ENCODE results near the gene ELAC2.

ELAC2 gene

DNA sequence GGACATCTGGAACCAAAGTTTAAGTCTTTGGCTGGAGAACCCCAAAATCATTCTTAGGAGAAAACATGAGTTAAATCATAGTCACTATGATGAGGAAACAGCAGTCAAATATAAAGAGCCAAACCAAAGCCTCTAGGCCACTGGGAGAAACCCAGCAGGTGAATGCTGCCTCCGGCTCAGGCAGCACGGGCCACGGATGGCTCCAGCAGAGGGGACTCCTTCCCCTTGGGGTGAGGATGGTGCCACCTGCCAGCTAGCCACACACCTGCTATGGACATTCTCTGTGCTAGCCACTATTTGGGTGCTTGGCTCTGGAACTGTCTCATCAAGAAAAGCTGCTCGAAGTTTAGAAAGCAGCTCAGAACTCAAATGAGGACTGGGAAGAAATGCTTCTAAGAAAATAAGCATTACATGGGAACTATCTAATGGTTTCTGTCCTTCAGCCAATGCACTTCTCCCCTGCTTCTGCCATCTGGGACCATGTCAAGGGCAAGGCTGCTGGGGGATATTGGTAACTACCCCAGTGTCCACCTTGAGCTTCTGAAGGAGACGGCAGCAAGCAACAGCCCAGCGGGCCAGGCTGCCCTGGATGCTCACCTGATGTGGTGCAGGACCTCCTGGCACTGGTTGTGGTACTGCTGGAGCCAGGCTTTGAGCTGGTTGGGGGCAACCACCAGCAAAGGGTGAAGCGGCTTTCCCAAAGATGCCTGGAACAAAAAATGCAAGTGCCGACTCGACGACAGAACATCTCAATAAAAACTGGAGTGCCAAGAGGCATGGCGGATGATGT lies 22.5 kb downstream of the ELAC2 start:
- peak in 1 of 2 donors; percentile 2 for DNase-seq
- no peaks in the 10 kb centered on the region for H3K9me3 ChIP-seq

DNA sequence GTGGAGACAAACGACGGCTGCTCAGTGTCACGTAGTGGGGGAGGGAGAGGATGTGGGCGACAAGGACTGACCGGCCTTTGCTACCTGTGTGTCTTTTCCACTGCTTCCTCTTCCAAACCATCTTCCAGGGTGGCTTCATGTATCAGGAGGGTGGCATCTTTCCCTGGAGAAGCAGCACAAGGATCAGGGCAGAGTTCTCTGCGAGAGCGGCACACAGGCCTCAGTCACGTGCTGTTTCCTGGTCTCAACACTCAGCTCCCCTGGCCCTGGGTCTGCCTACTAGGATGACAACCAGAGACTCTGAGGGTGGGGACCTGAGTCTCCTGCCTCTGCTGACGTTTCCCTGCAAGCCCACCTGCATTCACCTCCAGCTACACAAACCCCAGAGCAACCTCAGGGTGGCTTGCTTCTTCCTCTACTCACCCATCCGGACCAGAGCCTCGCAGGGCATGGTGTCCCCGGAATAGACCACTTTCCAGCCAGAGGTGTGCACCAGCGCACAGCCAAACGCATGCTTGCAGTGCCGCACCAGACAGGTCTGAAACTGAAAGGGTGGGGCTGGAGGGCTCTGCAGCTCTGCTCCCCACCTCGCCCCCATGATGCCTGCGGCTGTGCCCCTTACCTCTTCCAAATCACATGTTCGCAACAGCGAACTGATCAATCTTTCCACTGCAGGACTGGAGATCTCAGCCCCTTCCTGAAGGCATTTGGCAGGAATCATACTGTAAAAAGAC lies 23.3 kb downstream of the ELAC2 start:
- no peaks in the 10 kb centered on the region for H3K4me1 ChIP-seq
- no peak overlapping the region for H3K4me3 ChIP-seq
- no peak overlapping the region for H3K27ac ChIP-seq
- intact Hi-C loops (cut with DNase I; ENCODE audit: low total_unique reads), result no loop called here
- DNase-seq, result peak in 1 of 2 donors; percentile 52
- H3K36me3 ChIP-seq, result peaks cover 94 to 100% (median 96%) of the 10 kb centered on the region in 3 donors
- TF ChIP-seq, protein P1, sequence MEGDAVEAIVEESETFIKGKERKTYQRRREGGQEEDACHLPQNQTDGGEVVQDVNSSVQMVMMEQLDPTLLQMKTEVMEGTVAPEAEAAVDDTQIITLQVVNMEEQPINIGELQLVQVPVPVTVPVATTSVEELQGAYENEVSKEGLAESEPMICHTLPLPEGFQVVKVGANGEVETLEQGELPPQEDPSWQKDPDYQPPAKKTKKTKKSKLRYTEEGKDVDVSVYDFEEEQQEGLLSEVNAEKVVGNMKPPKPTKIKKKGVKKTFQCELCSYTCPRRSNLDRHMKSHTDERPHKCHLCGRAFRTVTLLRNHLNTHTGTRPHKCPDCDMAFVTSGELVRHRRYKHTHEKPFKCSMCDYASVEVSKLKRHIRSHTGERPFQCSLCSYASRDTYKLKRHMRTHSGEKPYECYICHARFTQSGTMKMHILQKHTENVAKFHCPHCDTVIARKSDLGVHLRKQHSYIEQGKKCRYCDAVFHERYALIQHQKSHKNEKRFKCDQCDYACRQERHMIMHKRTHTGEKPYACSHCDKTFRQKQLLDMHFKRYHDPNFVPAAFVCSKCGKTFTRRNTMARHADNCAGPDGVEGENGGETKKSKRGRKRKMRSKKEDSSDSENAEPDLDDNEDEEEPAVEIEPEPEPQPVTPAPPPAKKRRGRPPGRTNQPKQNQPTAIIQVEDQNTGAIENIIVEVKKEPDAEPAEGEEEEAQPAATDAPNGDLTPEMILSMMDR (IDR thresholded peaks at IDR 0.05), result no peak
- H3K27me3 ChIP-seq, result no peaks in the 10 kb centered on the region
- H3K9me3 ChIP-seq, result no peaks in the 10 kb centered on the region

More for the DNA sequence above, 22.5 kb downstream of the ELAC2 start:
- intact Hi-C loops (cut with DNase I; ENCODE audit: low total_unique reads), result no loop called here
- Histone ChIP-seq H3K27ac (no peak overlapping the region), H3K4me1 (no peaks in the 10 kb centered on the region), H3K4me3 (no peak overlapping the region), H3K27me3 (no peaks in the 10 kb centered on the region), H3K36me3 (peaks cover 96 to 100% (median 96%) of the 10 kb centered on the region in 3 donors)
- TF ChIP-seq, protein P1 (IDR thresholded peaks at IDR 0.05), result no peak

DNA sequence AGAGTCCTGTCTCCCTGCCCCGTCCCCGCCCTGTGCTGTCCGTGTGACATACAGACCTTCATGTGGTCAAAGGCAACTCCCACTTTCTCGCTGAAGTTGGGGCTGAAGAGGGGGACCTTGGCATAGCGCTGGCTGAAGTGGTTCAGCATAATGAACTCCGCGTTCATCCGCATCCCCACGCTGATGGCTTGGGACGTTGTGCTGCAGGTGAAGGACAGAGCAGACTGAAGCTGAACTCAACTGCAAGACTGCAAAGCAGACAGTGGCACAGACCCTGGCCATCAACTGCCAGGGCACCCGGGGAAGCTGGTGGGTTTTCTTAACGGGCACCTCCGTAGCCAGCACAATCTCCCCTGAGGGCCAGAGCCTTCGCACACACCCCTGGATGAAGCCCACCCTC lies 24.2 kb downstream of the ELAC2 start:
- Histone ChIP-seq H3K36me3 (peaks cover 85 to 91% (median 91%) of the 10 kb centered on the region in 3 donors), H3K9me3 (no peaks in the 10 kb centered on the region), H3K27me3 (no peaks in the 10 kb centered on the region), H3K4me1 (no peaks in the 10 kb centered on the region), H3K27ac (no peak overlapping the region), H3K4me3 (no peak overlapping the region)
- intact Hi-C loops (cut with DNase I; ENCODE audit: low total_unique reads), result no loop called here
- DNase-seq, result no peak
- TF ChIP-seq, protein P1 (IDR thresholded peaks at IDR 0.05), result no peak

DNA sequence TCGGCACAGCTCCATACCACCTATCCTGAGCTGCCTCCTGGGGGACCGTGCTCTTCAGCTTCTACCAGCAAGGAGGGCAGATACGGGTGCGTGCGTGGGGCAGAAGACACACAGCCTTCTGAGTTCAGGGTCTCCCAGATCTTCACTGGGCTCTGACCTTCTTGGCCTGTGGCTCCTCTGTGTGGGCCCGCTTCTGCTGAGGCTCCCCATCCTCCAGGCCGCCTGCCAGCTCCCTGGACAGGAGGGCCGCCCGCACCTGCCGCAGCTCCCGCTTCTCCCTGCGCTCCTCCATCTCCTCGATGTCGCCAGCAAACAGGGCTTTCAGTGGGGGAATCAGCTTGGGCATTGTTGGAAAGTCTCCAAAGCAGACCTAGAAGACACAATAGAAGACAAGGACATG lies 25.2 kb downstream of the ELAC2 start:
- DNase-seq, result no peak
- no peak overlapping the region for H3K27ac ChIP-seq
- TF ChIP-seq, protein P1 (IDR thresholded peaks at IDR 0.05), result no peak
- intact Hi-C loops (cut with DNase I; ENCODE audit: low total_unique reads), result no loop called here
- no peak overlapping the region for H3K4me3 ChIP-seq
- no peaks in the 10 kb centered on the region for H3K9me3 ChIP-seq
- peaks cover 76 to 81% (median 81%) of the 10 kb centered on the region in 3 donors for H3K36me3 ChIP-seq
- no peaks in the 10 kb centered on the region for H3K4me1 ChIP-seq
- H3K27me3 ChIP-seq, result no peaks in the 10 kb centered on the region

DNA sequence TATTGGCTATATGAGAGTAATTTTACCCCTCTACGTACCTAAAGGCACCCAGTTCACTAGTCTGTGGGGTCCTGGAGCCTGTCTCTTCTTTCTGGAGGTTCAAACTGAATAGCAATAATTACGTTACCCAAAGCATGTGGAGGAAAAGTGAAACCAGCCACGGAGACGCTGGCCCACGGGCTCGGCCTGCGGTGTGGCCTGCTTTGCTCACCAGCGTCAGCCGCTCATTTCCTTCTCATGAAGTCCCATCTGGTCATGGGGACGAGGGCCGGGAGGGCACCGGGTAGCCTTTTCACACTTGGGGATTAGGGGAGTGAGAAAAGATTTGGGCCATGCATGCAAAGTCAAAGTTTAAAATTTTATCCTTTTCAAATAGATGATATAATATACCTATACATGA lies 26.9 kb downstream of the ELAC2 start:
- intact Hi-C loops (cut with DNase I; ENCODE audit: low total_unique reads), result no loop called here
- DNase-seq, result no peak
- peaks cover 58 to 66% (median 64%) of the 10 kb centered on the region in 3 donors for H3K36me3 ChIP-seq
- no peaks in the 10 kb centered on the region for H3K9me3 ChIP-seq
- peaks cover 0 to 5% (median 2%) of the 10 kb centered on the region in 4 donors for H3K4me1 ChIP-seq
- H3K4me3 ChIP-seq, result no peak overlapping the region
- no peaks in the 10 kb centered on the region for H3K27me3 ChIP-seq
- H3K27ac ChIP-seq, result no peak overlapping the region
- TF ChIP-seq, protein P1 (IDR thresholded peaks at IDR 0.05), result no peak

All from tibial artery (tissue), 4 donors.